Right cardiac atrium (tissue), 5 donors: ENCODE results near the gene ATP5F1E. TPM values are rescaled to one million over a fixed set of nuclear protein-coding genes. Genes with fewer than 3 reads are reported as not detected.
A peak's percentile ranks its signal among the peaks of the same experiment; 100 is the strongest.

ENCODE experiments used
- ATAC-seq, 2 donors: fragments of 200-7000 bp; cut with Tn5 transposase; one replicate each; pipeline versions ENCODE4 v1.8.0 to v1.9.1; 2020; ENCODE audit warnings: moderate library complexity in 2 of 2, mild to moderate bottlenecking in 1 of 2
- DNase-seq, 3 donors: peaks; one replicate each; pipeline ENCODE4 v3.0.0-alpha.2; 2020
- H3K27ac ChIP-seq: one replicate; pipeline ENCODE4 v1.5.1; 2013; ENCODE audit warnings: mild to moderate bottlenecking, low read length, control low read depth, moderate library complexity
- H3K27me3 ChIP-seq: one replicate; pipeline ENCODE4 v1.6.1; 2013; ENCODE audit not compliant: control insufficient read depth, insufficient read depth
- H3K4me1 ChIP-seq: one replicate; pipeline ENCODE4 v1.6.1; 2013; ENCODE audit warnings: low read length; ENCODE audit not compliant: control insufficient read depth, insufficient read depth
- H3K4me3 ChIP-seq: one replicate; pipeline ENCODE4 v1.5.1; 2013; ENCODE audit warnings: low read length, control low read depth
- H3K9me3 ChIP-seq: one replicate; pipeline ENCODE4 v1.6.1; 2013; ENCODE audit warnings: low read length; ENCODE audit not compliant: control insufficient read depth
- WGBS: extraction: QIAGEN DNeasy Blood & Tissue Kit; methylation state at CpG from one replicate; pipeline ENCODE4 v1.1.7; 2013; 5-methylcytosine and 5-hydroxymethylcytosine counted together
- intact Hi-C, 4 donors: fragments of 100-400 bp; cut with DNase I; formaldehyde crosslinking; loops; one replicate each; pipeline versions ENCODE4 v1.11.0 to v1.14.0; 2022 to 2023
- polyA plus RNA-seq: library from polyadenylated mRNA; stranded (reverse); fragments of 200-250 nt; gene quantifications from one replicate; pipeline ENCODE4 v1.2.3, GENCODE V29; 2013
- total RNA-seq, 4 donors: library from RNA; stranded (reverse); fragmentation: NEBNext Ultra II Directional; extraction: Animal tissue kit (Norgen Biotek cat#: 25700); gene quantifications; one replicate each; pipeline ENCODE4 v1.2.1, GENCODE V29; 2021
- donor health status: healthy with polysubstance abuse.
- donor health status: DM: no; HTN: yes; CAD: no.
- donor health status: DM: no; HTN: no; CAD: no.
- donor health status: DM: no; HTN: yes; CAD: no; lungs with severe emphysema.
- donor health status: DM: yes; HTN: yes; CAD: no.

The ATP5F1E gene
- total and polyA plus RNA-seq, 5 donors: 109 to 131 (median 128) TPM

GRCh38 chr20:58997141-58997770, 34.9 kb downstream of the ATP5F1E start:
- no peak overlapping the region for H3K27ac ChIP-seq
- no peaks in the 10 kb centered on the region for H3K27me3 ChIP-seq
- 92% methylated on average over 24 of the region's 24 CpGs for WGBS
- DNase-seq (no peak), ATAC-seq (no peak)
- intact Hi-C loops: no loop called here
- H3K4me3 ChIP-seq: no peak overlapping the region
- no peaks in the 10 kb centered on the region for H3K4me1 ChIP-seq
- no peaks in the 10 kb centered on the region for H3K9me3 ChIP-seq

- Histone ChIP-seq H3K27ac (no peak overlapping the region), H3K27me3 (no peaks in the 10 kb centered on the region), H3K4me1 (no peaks in the 10 kb centered on the region), H3K9me3 (no peaks in the 10 kb centered on the region), H3K4me3 (no peak overlapping the region)
- intact Hi-C loops: no loop called here
- DNase-seq (no peak), ATAC-seq (no peak)
- WGBS: 93% methylated on average over 12 of the region's 12 CpGs
Measured at GRCh38 chr20:58996226-58996611, 35.9 kb downstream of the ATP5F1E start.

GRCh38 chr20:58995461-58996225, 36.5 kb downstream of the ATP5F1E start:
- 87% methylated on average over 18 of the region's 18 CpGs for WGBS
- Histone ChIP-seq H3K4me1 (no peaks in the 10 kb centered on the region), H3K4me3 (no peak overlapping the region), H3K9me3 (no peaks in the 10 kb centered on the region), H3K27ac (no peak overlapping the region), H3K27me3 (no peaks in the 10 kb centered on the region)
- peak in 1 of 2 donors; percentile 9 for ATAC-seq
- DNase-seq: no peak
- intact Hi-C loops: no loop called here

DNA sequence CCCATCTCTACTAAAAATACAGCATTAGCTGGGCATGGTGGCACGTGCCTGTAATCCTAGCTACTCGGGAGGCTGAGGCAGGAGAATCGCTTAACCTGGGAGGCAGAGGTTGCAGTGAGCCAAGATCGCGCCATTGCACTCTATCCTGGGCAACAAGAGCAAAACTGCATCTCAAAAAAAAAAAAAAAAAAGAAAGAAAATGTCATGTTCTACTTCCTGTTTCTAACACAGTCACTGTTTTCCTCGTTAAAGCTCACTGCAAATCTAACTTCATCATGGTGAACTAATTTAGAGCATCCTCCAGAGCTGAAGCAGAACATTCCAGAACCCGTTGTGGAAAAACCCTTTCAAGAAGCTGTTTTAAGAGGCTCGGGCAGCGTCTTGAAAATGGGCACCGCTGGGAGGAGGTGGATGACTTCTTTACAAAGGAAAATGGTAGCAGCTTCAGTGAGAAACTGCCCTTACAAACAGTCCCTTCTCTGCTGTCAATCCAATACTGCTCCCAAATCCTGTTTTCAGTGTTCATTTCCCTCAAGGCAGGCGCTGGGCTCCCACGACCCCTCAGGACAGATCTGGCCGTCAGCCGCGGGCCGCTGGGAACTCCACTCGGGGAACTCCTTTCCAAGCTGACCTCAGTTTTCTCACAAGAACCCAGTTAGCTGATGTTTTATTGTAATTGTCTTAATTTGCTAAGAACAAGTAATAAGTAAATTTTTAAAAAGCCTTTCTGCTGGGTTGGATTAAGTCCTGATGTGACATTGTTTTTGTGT, 37.6 kb downstream of the ATP5F1E start:
- Histone ChIP-seq H3K4me1 (no peaks in the 10 kb centered on the region), H3K27me3 (no peaks in the 10 kb centered on the region), H3K4me3 (no peak overlapping the region), H3K27ac (no peak overlapping the region), H3K9me3 (no peaks in the 10 kb centered on the region)
- ATAC-seq (no peak), DNase-seq (peak in 1 of 3 donors; percentile 40)
- 76% methylated on average over 17 of the region's 17 CpGs for WGBS
- intact Hi-C loops: no loop called here

DNA sequence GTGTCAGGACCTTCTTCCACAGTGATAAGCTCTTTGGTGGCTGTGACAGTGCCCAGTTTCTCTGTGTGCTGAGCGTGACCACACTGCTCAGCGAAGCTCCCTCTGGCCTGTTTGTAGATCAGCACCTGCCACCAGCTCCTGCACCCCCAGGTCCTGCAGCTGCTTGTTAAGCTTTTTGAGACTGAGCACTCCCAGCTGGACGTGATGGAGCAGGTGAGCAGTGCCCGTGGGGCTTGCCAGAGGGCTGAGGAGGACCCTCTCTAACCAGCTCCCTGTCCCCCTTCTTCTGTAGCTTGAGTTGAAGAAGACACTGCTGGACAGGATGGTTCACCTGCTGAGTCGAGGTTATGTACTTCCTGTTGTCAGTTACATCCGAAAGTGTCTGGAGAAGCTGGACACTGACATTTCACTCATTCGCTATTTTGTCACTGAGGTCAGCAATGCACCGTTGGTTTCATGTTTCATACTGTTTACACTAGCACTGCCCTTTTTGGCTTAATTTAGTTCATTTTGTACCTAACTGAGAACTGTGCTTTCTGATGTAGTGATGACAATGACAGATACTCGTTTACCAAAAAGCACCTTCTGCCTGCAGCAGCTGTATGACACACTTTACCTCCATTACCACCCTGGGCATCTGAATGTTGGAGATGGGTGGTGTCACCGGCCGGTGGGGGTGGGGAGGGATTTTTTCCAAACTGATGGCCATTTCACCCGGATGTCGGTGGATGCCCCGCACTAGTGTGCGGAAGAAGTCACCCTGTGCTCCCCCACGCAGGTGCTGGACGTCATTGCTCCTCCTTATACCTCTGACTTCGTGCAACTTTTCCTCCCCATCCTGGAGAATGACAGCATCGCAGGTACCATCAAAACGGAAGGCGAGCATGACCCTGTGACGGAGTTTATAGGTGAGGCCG, 38.5 kb downstream of the ATP5F1E start:
- H3K4me3 ChIP-seq: no peak overlapping the region
- ATAC-seq: peak in 1 of 2 donors; percentile 12
- intact Hi-C loops: no loop called here
- DNase-seq: peak in 1 of 3 donors; percentile 13
- H3K9me3 ChIP-seq: no peaks in the 10 kb centered on the region
- no peak overlapping the region for H3K27ac ChIP-seq
- WGBS: 85% methylated on average over 23 of the region's 23 CpGs
- no peaks in the 10 kb centered on the region for H3K4me1 ChIP-seq
- H3K27me3 ChIP-seq: no peaks in the 10 kb centered on the region

GRCh38 chr20:58992911-58993310, 39.2 kb downstream of the ATP5F1E start:
- DNase-seq (no peak), ATAC-seq (no peak)
- no peak overlapping the region for H3K27ac ChIP-seq
- no peak overlapping the region for H3K4me3 ChIP-seq
- H3K4me1 ChIP-seq: no peaks in the 10 kb centered on the region
- no peaks in the 10 kb centered on the region for H3K9me3 ChIP-seq
- WGBS: 91% methylated on average over 3 of the region's 3 CpGs
- intact Hi-C loops: no loop called here
- H3K27me3 ChIP-seq: no peaks in the 10 kb centered on the region

GRCh38 chr20:58991715-58992114, 40.4 kb downstream of the ATP5F1E start:
- DNase-seq: no peak
- no peaks in the 10 kb centered on the region for H3K9me3 ChIP-seq
- intact Hi-C loops: no loop called here
- H3K4me3 ChIP-seq: no peak overlapping the region
- H3K27ac ChIP-seq: no peak overlapping the region
- no peaks in the 10 kb centered on the region for H3K4me1 ChIP-seq
- H3K27me3 ChIP-seq: no peaks in the 10 kb centered on the region
- 79% methylated on average over 9 of the region's 9 CpGs for WGBS
- ATAC-seq: no peak

DNA sequence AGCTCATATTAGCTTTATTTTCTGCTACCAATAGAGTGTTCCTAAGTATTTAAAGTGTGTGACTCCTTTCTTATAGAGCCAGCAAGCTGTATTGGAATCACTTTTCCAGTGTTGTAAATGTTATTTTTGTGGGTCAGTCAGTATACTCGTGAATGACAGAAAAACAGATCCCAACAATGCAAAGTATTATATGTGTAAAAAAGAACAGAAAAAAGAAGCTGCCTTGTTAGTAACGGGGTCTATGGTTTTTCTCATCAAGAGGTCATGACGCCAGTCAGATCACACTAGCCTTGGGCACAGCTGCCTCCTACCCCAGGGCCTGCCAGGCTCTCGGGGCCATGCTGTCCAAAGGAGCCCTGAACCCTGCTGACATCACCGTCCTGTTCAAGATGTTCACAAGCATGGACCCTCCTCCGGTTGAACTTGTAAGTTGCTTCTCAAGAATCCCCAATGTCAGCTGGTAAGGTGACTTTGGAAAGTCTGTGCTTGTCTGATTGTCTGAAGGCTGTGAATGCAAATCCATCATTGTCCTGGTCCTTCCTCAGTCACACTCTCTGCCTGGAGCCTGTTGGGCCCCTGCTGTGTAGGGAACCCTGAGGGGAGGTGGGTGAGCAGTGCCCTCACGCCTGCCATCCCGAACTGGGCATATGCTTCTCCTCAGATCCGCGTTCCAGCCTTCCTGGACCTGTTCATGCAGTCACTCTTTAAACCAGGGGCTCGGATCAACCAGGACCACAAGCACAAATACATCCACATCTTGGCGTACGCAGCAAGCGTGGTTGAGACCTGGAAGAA, 41.3 kb downstream of the ATP5F1E start:
- Histone ChIP-seq H3K4me3 (no peak overlapping the region), H3K4me1 (no peaks in the 10 kb centered on the region), H3K27ac (no peak overlapping the region), H3K9me3 (no peaks in the 10 kb centered on the region), H3K27me3 (no peaks in the 10 kb centered on the region)
- intact Hi-C loops: no loop called here
- 94% methylated on average over 14 of the region's 14 CpGs for WGBS
- ATAC-seq: no peak
- DNase-seq: no peak

DNA sequence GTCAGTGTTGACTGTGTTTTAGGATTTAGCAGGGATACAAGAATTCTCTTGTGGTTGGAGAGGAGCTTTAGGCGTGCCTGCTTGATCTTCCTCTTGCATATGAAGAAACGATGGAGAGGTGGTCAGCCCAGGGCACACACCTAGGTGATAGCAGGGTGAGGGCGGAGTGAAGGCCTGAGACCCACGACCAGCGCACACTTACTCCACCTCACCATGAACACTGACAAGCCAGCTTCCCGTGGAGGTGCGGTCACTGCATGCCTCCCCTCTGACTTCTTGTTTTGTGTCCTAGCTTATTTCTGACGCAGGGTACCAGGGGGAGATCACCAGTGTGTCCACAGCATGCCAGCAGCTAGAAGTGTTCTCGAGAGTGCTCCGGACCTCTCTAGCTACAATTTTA, 42.9 kb downstream of the ATP5F1E start:
- no peak for ATAC-seq
- Histone ChIP-seq H3K4me3 (no peak overlapping the region), H3K9me3 (no peaks in the 10 kb centered on the region), H3K27me3 (no peaks in the 10 kb centered on the region), H3K4me1 (peaks cover 4% of the 10 kb centered on the region), H3K27ac (no peak overlapping the region)
- intact Hi-C loops: loop anchor here in 2 of 4 donors (10.0 kb wide), 1 partner anchor 94 kb away; no protein-coding TSS in a partner anchor
- WGBS: 89% methylated on average over 10 of the region's 10 CpGs
- no peak for DNase-seq

DNA sequence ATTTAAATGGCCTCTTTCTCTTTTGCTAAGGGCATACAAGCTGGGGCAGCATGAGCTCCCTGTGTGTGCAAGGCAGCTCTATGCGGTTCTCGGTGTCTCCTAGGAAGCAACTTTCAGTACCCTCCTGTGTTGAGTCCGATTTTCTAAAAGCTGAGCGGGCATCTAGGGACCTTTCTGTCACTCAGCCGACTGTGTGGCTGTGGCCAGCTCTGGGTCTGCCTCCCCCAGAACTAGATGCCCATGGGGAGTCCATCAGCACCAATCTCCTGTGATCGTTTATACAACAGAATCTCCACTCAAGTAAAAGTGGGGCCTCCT, 43.6 kb downstream of the ATP5F1E start:
- H3K27me3 ChIP-seq: no peaks in the 10 kb centered on the region
- no peak for DNase-seq
- peaks cover 8% of the 10 kb centered on the region for H3K4me1 ChIP-seq
- intact Hi-C loops: loop anchor here in 2 of 4 donors (10.0 kb wide), 1 partner anchor 94 kb away; no protein-coding TSS in a partner anchor
- H3K27ac ChIP-seq: no peak overlapping the region
- H3K4me3 ChIP-seq: no peak overlapping the region
- 80% methylated on average over 6 of the region's 6 CpGs for WGBS
- H3K9me3 ChIP-seq: no peaks in the 10 kb centered on the region
- no peak for ATAC-seq
